Colonic mucosa (tissue), 4 donors: ENCODE measurements around the gene TBX21. TPM values are rescaled to one million over a fixed set of nuclear protein-coding genes. Genes with fewer than 3 reads are reported as not detected.

ENCODE experiments used
- DNase-seq: peaks from one replicate; pipeline ENCODE4 v3.0.0-alpha.2; 2020
- H3K27ac ChIP-seq: fragments of 200-600 bp; one replicate; pipeline ENCODE4 v1.8.0; 2021
- H3K27me3 ChIP-seq: fragments of 200-600 bp; one replicate; pipeline ENCODE4 v1.8.0; 2021
- H3K36me3 ChIP-seq: fragments of 200-600 bp; one replicate; pipeline ENCODE4 v1.8.0; 2021
- H3K4me1 ChIP-seq: fragments of 200-600 bp; one replicate; pipeline ENCODE4 v1.8.0; 2021; ENCODE audit warnings: mild to moderate bottlenecking
- H3K4me3 ChIP-seq: fragments of 200-600 bp; one replicate; pipeline ENCODE4 v1.8.0; 2021
- H3K9ac ChIP-seq, 2 donors: one replicate each; pipeline ENCODE4 v1.7.0; 2013; ENCODE audit warnings: control low read depth in 2 of 2, low read depth in 2 of 2, low read length in 2 of 2
- H3K9me3 ChIP-seq: fragments of 200-600 bp; one replicate; pipeline ENCODE4 v1.8.0; 2021
- intact Hi-C: fragments of 100-400 bp; cut with DNase I; formaldehyde crosslinking; loops from one replicate; pipeline ENCODE4 v1.14.1; 2022
- total RNA-seq, 2 donors: library from RNA; stranded (reverse); fragmentation: NEBNext Ultra II Directional in 1 of 2; extraction: Animal tissue kit (Norgen Biotek cat#: 25700) in 1 of 2; gene quantifications; one replicate each; pipeline ENCODE4 v1.2.1, GENCODE V29; 2021
- TF ChIP-seq, protein P1 (sequence below): fragments of 200-600 bp; IDR thresholded peaks from one replicate; pipeline ENCODE4 v1.8.0; 2022; ENCODE audit warnings: antibody characterized with exemption, mild to moderate bottlenecking
- donor health status: healthy.
- donor health status: DM: no; HTN: no; CAD: no.
- donor health status: DM: no; HTN: no; CAD: no.

TBX21 gene
- total RNA-seq, 2 donors from 2014 or later, result 0.40 to 0.49 TPM

DNA sequence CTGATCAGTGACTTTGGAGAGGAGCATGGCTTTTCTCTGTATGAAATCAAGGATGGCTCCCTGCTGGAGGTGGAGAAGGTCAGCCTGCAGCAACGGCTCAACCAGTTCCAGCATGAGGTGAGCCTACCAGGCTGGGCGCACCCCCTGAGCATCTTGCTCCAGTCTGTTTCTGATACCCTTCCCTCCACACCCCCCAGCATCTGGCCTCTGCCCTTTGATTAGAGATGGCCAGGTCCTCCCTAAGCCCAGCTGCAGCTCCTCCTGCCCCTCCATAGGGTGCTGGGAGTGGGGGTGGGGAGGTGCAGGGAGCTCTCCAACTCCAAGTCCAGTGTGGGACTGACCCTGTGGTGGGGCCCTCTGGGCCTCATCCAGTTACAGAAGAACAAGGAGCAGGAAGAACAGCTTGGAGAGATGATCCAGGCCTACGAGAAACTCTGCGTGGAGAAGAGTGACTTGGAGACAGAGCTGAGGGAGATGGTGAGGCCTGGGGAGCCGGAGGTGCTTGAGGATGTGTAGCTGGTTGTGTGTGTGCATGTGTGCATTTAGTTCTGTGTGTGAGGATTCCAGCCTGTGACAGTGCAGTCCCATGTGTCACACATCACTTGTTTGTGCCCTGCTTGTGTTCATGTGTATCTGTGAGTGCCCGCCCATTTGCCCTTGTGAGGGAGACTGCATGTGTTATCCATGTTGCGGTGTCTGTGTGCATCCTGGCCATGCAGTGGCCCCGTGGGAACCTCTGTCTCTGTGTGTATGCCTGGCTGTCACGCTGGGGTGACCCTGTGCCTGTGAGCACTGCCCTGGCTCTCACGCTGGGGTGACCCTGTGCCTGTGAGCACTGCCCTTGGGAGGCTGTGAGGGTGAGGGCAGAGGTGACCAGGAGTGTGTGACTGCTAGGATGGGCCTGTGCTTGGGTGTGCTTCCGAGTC is 36.1 kb upstream of the TBX21 start:
- H3K27me3 ChIP-seq, result no peaks in the 10 kb centered on the region

GRCh38 chr17:47697906-47698711 is 34.9 kb upstream of the TBX21 start:
- Histone ChIP-seq H3K9ac (no peak overlapping the region), H3K36me3 (no peaks in the 10 kb centered on the region), H3K27ac (no peak overlapping the region), H3K27me3 (no peaks in the 10 kb centered on the region), H3K9me3 (no peaks in the 10 kb centered on the region), H3K4me3 (no peak overlapping the region), H3K4me1 (peaks cover 6% of the 10 kb centered on the region)
- TF ChIP-seq, protein P1, sequence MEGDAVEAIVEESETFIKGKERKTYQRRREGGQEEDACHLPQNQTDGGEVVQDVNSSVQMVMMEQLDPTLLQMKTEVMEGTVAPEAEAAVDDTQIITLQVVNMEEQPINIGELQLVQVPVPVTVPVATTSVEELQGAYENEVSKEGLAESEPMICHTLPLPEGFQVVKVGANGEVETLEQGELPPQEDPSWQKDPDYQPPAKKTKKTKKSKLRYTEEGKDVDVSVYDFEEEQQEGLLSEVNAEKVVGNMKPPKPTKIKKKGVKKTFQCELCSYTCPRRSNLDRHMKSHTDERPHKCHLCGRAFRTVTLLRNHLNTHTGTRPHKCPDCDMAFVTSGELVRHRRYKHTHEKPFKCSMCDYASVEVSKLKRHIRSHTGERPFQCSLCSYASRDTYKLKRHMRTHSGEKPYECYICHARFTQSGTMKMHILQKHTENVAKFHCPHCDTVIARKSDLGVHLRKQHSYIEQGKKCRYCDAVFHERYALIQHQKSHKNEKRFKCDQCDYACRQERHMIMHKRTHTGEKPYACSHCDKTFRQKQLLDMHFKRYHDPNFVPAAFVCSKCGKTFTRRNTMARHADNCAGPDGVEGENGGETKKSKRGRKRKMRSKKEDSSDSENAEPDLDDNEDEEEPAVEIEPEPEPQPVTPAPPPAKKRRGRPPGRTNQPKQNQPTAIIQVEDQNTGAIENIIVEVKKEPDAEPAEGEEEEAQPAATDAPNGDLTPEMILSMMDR, result no peak
- no peak for DNase-seq
- intact Hi-C loops, result loop anchor here (10.0 kb wide), 1 partner anchor 107 kb away; no protein-coding TSS in a partner anchor

More for the DNA sequence above, 36.1 kb upstream of the TBX21 start:
- no peak for DNase-seq
- no peak overlapping the region for H3K4me3 ChIP-seq
- no peak overlapping the region for H3K9ac ChIP-seq
- TF ChIP-seq, protein P1, result no peak
- no peak overlapping the region for H3K27ac ChIP-seq
- H3K9me3 ChIP-seq, result no peaks in the 10 kb centered on the region
- H3K36me3 ChIP-seq, result no peaks in the 10 kb centered on the region
- intact Hi-C loops, result loop anchor here (10.0 kb wide), 1 partner anchor 108 kb away; no protein-coding TSS in a partner anchor
- peaks cover 9% of the 10 kb centered on the region for H3K4me1 ChIP-seq

DNA sequence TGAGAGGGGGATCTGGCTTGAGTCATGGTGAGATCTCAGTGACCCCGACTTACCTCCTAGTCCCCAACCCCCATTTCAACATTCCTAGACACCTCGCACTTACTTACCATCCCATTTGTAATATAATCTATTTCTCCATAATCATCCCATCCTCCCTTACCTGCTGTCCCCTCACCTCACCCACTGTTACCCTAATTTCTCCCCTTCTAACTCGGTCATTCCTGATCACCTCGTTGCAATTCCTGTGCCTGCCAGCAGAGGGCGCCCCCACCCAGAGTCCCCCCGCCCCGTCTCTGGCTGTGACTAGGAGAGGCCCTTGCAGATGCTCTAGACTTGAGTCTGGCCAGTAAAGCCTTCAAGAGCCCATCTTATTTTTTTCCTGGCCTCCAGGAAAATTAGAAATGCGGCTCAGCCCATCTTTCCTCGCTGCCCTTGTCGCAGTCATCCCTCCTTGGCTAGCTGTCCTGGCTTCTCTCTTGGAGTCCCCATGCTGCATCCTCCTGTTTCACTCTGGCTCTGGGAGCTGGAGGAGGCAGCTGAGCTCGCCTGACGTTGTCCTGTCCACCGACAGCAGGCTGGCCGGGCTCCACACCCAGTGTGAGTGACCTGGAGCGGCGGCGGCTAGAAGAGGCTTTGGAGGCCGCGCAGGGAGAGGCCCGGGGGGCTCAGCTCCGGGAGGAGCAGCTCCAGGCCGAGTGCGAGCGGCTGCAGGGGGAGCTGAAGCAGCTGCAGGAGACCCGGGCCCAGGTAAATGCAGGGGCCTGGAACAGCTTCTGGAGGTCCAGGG is 34.1 kb upstream of the TBX21 start:
- Histone ChIP-seq H3K4me1 (peaks cover 4% of the 10 kb centered on the region), H3K27ac (no peak overlapping the region), H3K9ac (no peak overlapping the region), H3K4me3 (no peak overlapping the region), H3K9me3 (no peaks in the 10 kb centered on the region), H3K27me3 (no peaks in the 10 kb centered on the region), H3K36me3 (no peaks in the 10 kb centered on the region)
- intact Hi-C loops, result loop anchor here (10.0 kb wide), 1 partner anchor 106 kb away; no protein-coding TSS in a partner anchor
- TF ChIP-seq, protein P1, result peak; percentile 91
- peak; percentile 69 for DNase-seq

- TF ChIP-seq, protein P1, result no peak
- no peak for DNase-seq
- intact Hi-C loops, result loop anchor here (10.0 kb wide), 1 partner anchor 105 kb away; no protein-coding TSS in a partner anchor
- Histone ChIP-seq H3K9me3 (no peaks in the 10 kb centered on the region), H3K27ac (no peak overlapping the region), H3K9ac (no peak overlapping the region), H3K4me1 (peaks cover 4% of the 10 kb centered on the region), H3K27me3 (no peaks in the 10 kb centered on the region), H3K4me3 (no peak overlapping the region), H3K36me3 (no peaks in the 10 kb centered on the region)
These were observed 33.5 kb upstream of the TBX21 start for GRCh38 chr17:47699536-47699840.
